ENCODE data around the gene TNFRSF1B. TPM values are rescaled to one million over a fixed set of nuclear protein-coding genes. Genes with fewer than 3 reads are reported as not detected.
A peak's percentile ranks its signal among the peaks of the same experiment; 100 is the strongest.

TNFRSF1B gene
- total RNA-seq, 2 donors from 2014 or later = 17.0 to 25.6 TPM

DNA sequence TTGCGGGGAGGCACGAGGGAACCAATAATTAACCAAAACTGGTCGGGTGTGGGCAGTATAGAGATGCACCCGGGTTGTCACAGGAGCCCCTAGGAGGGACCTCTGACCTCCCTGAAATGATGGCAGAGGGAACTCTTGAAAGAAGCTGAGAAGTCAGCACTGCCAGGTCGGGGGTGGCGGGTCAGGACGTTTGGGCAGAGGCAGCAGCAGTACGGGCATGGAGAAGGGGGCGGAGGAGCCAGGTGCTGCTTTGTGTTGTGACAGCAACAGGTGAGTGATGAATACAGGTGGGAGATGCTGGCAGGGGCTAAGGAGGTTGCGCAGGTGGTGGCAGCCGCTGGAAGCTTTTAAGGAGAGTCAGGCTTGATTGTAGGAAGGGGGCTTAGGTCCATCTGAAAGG is 11.7 kb downstream of the TNFRSF1B start:
- no peak for DNase-seq (ENCODE audit: low spot score)
- TF ChIP-seq, protein P1, sequence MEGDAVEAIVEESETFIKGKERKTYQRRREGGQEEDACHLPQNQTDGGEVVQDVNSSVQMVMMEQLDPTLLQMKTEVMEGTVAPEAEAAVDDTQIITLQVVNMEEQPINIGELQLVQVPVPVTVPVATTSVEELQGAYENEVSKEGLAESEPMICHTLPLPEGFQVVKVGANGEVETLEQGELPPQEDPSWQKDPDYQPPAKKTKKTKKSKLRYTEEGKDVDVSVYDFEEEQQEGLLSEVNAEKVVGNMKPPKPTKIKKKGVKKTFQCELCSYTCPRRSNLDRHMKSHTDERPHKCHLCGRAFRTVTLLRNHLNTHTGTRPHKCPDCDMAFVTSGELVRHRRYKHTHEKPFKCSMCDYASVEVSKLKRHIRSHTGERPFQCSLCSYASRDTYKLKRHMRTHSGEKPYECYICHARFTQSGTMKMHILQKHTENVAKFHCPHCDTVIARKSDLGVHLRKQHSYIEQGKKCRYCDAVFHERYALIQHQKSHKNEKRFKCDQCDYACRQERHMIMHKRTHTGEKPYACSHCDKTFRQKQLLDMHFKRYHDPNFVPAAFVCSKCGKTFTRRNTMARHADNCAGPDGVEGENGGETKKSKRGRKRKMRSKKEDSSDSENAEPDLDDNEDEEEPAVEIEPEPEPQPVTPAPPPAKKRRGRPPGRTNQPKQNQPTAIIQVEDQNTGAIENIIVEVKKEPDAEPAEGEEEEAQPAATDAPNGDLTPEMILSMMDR (IDR thresholded peaks at IDR 0.05) = no peak
- no peak overlapping the region for H3K4me3 ChIP-seq
- no peaks in the 10 kb centered on the region for H3K27me3 ChIP-seq
- peak overlapping the region; percentile 58 to 72 for H3K27ac ChIP-seq
- no peaks in the 10 kb centered on the region for H3K9me3 ChIP-seq
- peaks cover 0 to 98% of the 10 kb centered on the region in 2 donors for H3K4me1 ChIP-seq
- H3K36me3 ChIP-seq = no peaks in the 10 kb centered on the region

DNA sequence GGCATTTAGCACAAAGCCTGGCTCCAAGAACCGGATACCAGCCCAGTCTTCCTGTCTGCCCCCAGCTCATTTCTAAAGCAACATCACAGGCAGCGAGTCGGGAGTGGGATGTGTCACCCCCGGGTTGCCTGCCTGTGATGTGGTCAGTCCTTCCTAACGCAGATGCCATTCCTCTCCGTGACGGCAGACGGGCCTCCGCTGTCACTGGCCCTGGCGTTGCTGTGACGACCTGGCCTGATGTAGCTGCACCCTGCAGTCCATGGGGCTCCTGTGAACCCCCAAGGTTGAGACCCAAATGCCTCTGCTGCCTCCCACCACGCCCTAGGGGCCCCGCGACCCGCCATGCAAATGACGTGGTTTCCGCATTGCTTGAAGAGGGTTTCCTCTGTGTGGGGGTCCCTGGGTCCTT is 12.3 kb downstream of the TNFRSF1B start:
- no peak overlapping the region for H3K4me3 ChIP-seq
- H3K9me3 ChIP-seq = no peaks in the 10 kb centered on the region
- no peaks in the 10 kb centered on the region for H3K27me3 ChIP-seq
- H3K36me3 ChIP-seq = no peaks in the 10 kb centered on the region
- DNase-seq (ENCODE audit: low spot score) = no peak
- H3K4me1 ChIP-seq = peaks cover 0 to 99% of the 10 kb centered on the region in 2 donors
- peak overlapping the region; percentile 59 to 72 for H3K27ac ChIP-seq
- TF ChIP-seq, protein P1 (IDR thresholded peaks at IDR 0.05) = no peak

DNA sequence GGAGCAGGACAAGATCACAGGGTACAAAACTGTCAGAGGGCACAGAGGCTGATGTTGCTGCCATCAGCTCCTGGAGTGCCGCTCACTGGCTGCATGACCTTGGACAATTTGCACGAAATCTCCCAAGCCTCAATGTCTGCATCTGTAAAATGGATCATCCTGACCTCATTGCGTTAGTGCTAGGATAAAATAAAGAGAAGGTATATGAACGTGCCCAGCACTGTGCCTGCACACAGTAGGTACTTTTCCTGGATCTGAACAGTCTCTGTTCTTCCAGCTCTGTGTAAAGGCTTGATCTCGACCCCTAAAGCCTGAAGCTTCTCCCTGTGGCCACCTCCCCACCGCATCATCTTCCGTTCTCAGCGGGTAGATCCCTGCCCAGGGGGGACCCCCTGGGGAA is 12.9 kb downstream of the TNFRSF1B start:
- DNase-seq (ENCODE audit: low spot score) = no peak
- TF ChIP-seq, protein P1 (IDR thresholded peaks at IDR 0.05) = no peak
- Histone ChIP-seq H3K27ac (peak overlapping the region; percentile 59 to 72), H3K4me1 (peaks cover 0 to 99% of the 10 kb centered on the region in 2 donors), H3K9me3 (no peaks in the 10 kb centered on the region), H3K4me3 (no peak overlapping the region), H3K36me3 (no peaks in the 10 kb centered on the region), H3K27me3 (no peaks in the 10 kb centered on the region)

DNA sequence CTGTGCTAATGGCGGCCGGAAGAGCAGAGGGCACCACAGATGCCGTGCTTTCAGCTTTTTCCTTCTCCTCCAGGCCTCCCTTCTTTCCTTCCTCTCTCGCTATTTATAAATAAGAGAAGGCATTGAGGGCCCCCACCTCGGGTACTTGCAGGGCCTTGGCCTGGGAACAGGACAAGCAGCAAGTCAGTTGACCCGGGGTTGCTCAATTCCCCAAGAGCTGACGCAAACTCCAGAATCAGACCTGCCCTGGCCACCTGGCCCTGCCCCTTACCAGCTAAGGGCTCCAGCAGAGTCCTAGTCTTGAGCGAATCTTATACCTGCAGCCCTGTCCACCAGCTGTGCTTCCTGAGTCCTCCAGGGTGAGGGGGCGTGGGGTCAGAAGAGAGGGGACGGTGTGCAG is 13.5 kb downstream of the TNFRSF1B start:
- Histone ChIP-seq H3K9me3 (no peaks in the 10 kb centered on the region), H3K4me1 (peaks cover 0 to 99% of the 10 kb centered on the region in 2 donors), H3K27ac (peak overlapping the region; percentile 59 to 72), H3K4me3 (no peak overlapping the region), H3K27me3 (no peaks in the 10 kb centered on the region), H3K36me3 (no peaks in the 10 kb centered on the region)
- TF ChIP-seq, protein P1 (IDR thresholded peaks at IDR 0.05) = no peak
- DNase-seq (ENCODE audit: low spot score) = peak; percentile 82

DNA sequence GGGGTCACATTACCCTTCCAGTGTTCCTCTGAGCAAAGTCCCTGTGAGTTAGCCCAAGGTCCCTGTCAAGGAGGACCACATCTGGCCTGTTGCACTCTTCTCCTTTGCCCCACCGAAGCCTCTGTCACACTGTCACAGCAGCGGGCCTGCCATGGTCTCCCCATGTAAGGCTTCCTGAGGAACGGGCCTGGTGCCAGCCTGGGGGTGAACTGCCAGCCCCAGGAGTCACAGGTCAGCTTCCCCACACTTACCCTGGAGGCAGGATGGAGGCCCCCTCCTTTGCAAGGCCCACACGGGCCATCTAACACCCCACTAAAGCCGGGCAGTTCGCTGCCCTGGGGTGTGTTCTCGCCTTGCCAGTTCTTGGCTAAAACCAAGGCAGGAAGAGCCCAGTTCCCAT is 14.1 kb downstream of the TNFRSF1B start:
- peak overlapping the region; percentile 59 to 72 for H3K27ac ChIP-seq
- DNase-seq (ENCODE audit: low spot score) = no peak

More for the DNA sequence above, 14.1 kb downstream of the TNFRSF1B start:
- no peak overlapping the region for H3K4me3 ChIP-seq
- no peaks in the 10 kb centered on the region for H3K9me3 ChIP-seq
- peaks cover 0 to 99% of the 10 kb centered on the region in 2 donors for H3K4me1 ChIP-seq
- H3K27me3 ChIP-seq = no peaks in the 10 kb centered on the region
- TF ChIP-seq, protein P1 (IDR thresholded peaks at IDR 0.05) = no peak
- H3K36me3 ChIP-seq = no peaks in the 10 kb centered on the region
